Liver (tissue), 2 donors: ENCODE measurements around the gene BRINP3.

Source experiments
- FOXA1 ChIP-seq: IDR thresholded peaks from 2 replicates; pipeline ENCODE4 v1.6.1; 2016; ENCODE audit warnings: antibody characterized with exemption
- TF ChIP-seq, protein P1 (sequence below): fragments of 150-350 bp; IDR thresholded peaks from 2 replicates; pipeline ENCODE4 v1.5.1; 2017; ENCODE audit warnings: improper control_type of control experiment, low read depth, low read length; ENCODE audit not compliant: missing input control
- donor health status: healthy.

DNA sequence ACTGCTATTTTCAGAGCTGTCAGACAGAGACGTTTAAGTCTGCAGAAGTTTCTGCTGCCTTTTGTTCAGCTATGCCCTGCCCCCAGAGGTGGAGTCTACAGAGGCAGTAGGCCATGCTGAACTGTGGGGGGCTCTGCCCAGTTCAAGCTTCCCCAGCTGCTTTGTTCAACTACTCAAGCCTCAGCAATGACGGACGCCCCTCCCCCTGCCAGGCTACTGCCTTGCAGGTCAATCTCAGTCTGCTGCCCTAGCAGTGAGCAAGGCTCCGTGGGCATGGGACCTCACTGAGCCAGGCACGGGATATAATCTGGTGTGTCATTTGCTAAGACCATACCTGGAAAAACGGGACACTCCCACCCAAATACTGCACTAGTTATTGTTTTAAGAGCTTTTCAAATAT, 219.7 kb downstream of the BRINP3 start:
- TF ChIP-seq FOXA1, result no peak
- TF ChIP-seq, protein P1, sequence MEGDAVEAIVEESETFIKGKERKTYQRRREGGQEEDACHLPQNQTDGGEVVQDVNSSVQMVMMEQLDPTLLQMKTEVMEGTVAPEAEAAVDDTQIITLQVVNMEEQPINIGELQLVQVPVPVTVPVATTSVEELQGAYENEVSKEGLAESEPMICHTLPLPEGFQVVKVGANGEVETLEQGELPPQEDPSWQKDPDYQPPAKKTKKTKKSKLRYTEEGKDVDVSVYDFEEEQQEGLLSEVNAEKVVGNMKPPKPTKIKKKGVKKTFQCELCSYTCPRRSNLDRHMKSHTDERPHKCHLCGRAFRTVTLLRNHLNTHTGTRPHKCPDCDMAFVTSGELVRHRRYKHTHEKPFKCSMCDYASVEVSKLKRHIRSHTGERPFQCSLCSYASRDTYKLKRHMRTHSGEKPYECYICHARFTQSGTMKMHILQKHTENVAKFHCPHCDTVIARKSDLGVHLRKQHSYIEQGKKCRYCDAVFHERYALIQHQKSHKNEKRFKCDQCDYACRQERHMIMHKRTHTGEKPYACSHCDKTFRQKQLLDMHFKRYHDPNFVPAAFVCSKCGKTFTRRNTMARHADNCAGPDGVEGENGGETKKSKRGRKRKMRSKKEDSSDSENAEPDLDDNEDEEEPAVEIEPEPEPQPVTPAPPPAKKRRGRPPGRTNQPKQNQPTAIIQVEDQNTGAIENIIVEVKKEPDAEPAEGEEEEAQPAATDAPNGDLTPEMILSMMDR, result no peak
